Lung (tissue), 12 donors: ENCODE measurements around the gene CDKN2B-AS1. TPM values are rescaled to one million over a fixed set of nuclear protein-coding genes. Genes with fewer than 3 reads are reported as not detected.

Experiments used
- ATAC-seq: fragments of 200-7000 bp; cut with Tn5 transposase; one replicate; pipeline ENCODE4 v1.9.1; 2020; ENCODE audit warnings: moderate number of reproducible peaks; ENCODE audit not compliant: insufficient read depth, low FRiP score
- DNase-seq, 3 donors: peaks; one replicate each; pipeline ENCODE4 v3.0.0-alpha.2; 2013 to 2017
- H3K27ac ChIP-seq, 2 donors: one replicate each; pipeline ENCODE4 v1.5.1; 2013; ENCODE audit warnings: mild to moderate bottlenecking in 2 of 2, moderate library complexity in 2 of 2, control low read depth in 1 of 2, inconsistent platforms in 1 of 2, low read depth in 1 of 2, low read length in 1 of 2
- H3K27me3 ChIP-seq, 3 donors: one replicate each; pipeline ENCODE4 v1.5.1; 2013; ENCODE audit warnings: low read length in 2 of 3; ENCODE audit not compliant: control insufficient read depth in 3 of 3, insufficient read depth in 3 of 3
- H3K36me3 ChIP-seq, 4 donors: one replicate each; pipeline ENCODE4 v1.5.1; 2013; ENCODE audit warnings: low read length in 4 of 4, mild to moderate bottlenecking in 1 of 4, moderate library complexity in 1 of 4; ENCODE audit not compliant: control insufficient read depth in 4 of 4, insufficient read depth in 4 of 4
- H3K4me1 ChIP-seq, 5 donors: one replicate each; pipeline ENCODE4 v1.5.1; 2013; ENCODE audit warnings: low read length in 5 of 5, mild to moderate bottlenecking in 2 of 5, moderate library complexity in 1 of 5; ENCODE audit not compliant: control insufficient read depth in 5 of 5, insufficient read depth in 5 of 5
- H3K4me3 ChIP-seq: one replicate; pipeline ENCODE4 v1.5.1; 2013; ENCODE audit warnings: mild to moderate bottlenecking, control low read depth, moderate library complexity
- H3K9ac ChIP-seq, 2 donors: one replicate each; pipeline ENCODE4 v1.5.1; 2013; ENCODE audit warnings: low read length in 2 of 2, control low read depth in 1 of 2; ENCODE audit not compliant: insufficient read depth in 1 of 2
- H3K9me3 ChIP-seq, 4 donors: one replicate each; pipeline ENCODE4 v1.5.1; 2013; ENCODE audit warnings: low read length in 3 of 4, mild to moderate bottlenecking in 1 of 4, moderate library complexity in 1 of 4; ENCODE audit not compliant: control insufficient read depth in 4 of 4, insufficient read depth in 3 of 4
- CTCF ChIP-seq: IDR thresholded peaks from 2 replicates; pipeline ENCODE4 v1.5.1; 2012; ENCODE audit warnings: mild to moderate bottlenecking; ENCODE audit errors: control extremely low read depth, extremely low read depth
- WGBS, 2 donors: extraction: QIAGEN DNeasy Blood & Tissue Kit; methylation state at CpG; one replicate each; pipeline ENCODE4 v1.1.7; 2013; 5-methylcytosine and 5-hydroxymethylcytosine counted together
- polyA plus RNA-seq, 2 donors: library from polyadenylated mRNA; stranded (reverse); fragments of 200-250 nt; gene quantifications; one replicate each; pipeline ENCODE4 v1.2.1, GENCODE V29; 2013
- total RNA-seq, 2 donors: library from RNA; depleted of rRNA in 1 of 2; stranded (reverse); fragments of >200 nt in 1 of 2; gene quantifications; one replicate each; pipeline ENCODE4 v1.2.1, GENCODE V29; 2014 to 2021
- donor health status: control.
- donor health status: control.
- donor health status: Bipolar disorder and iron deficiency.
- donor health status: healthy.
- donor health status: DM: yes; HTN: yes; CAD: no.

CDKN2B-AS1 gene
- total and polyA plus RNA-seq, 4 donors, result 0.32 to 1.2 (median 0.59) TPM

- DNase-seq (no peak), ATAC-seq (no peak)
- H3K4me3 ChIP-seq, result no peak overlapping the region
- H3K27me3 ChIP-seq, result no peaks in the 10 kb centered on the region
- no peak overlapping the region for H3K27ac ChIP-seq
- peaks cover 0 to 1% (median 0%) of the 10 kb centered on the region in 5 donors for H3K4me1 ChIP-seq
- H3K9ac ChIP-seq, result no peak overlapping the region
- no peak for TF ChIP-seq CTCF
- 95 to 96% methylated on average over 3 of the region's 3 CpGs for WGBS, 2 donors
- no peaks in the 10 kb centered on the region for H3K9me3 ChIP-seq
- no peaks in the 10 kb centered on the region for H3K36me3 ChIP-seq
Measured at GRCh38 chr9:22022396-22022795, 27.8 kb downstream of the CDKN2B-AS1 start.

- Histone ChIP-seq H3K4me3 (no peak overlapping the region), H3K9me3 (no peaks in the 10 kb centered on the region), H3K4me1 (peaks cover 0 to 1% (median 0%) of the 10 kb centered on the region in 5 donors), H3K27ac (no peak overlapping the region), H3K27me3 (no peaks in the 10 kb centered on the region), H3K36me3 (no peaks in the 10 kb centered on the region), H3K9ac (no peak overlapping the region)
- ATAC-seq (no peak), DNase-seq (no peak)
- 49 to 51% methylated on average over 6 of the region's 6 CpGs for WGBS, 2 donors
- no peak for TF ChIP-seq CTCF
Measured at GRCh38 chr9:22026696-22027095, 32.1 kb downstream of the CDKN2B-AS1 start.

DNA sequence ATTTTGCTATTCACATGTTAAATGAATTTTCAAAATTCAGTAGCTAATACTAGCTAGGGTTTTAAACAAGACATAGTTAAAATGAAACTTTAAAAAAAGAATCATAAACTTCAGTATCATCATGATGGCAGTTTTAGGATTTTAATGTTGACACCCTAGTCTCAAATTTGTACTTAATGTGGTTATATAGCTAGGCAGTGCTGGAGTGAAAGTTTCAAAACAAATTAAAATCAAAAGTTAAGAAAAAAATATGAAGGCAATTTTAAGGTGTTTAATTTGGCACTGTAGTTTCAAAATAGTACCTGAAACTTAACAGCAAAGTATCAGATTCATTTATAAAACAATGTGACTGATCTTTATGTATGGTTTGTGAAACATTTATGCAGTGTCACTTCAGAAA lies 33.8 kb downstream of the CDKN2B-AS1 start:
- Histone ChIP-seq H3K4me3 (no peak overlapping the region), H3K27me3 (no peaks in the 10 kb centered on the region), H3K27ac (no peak overlapping the region), H3K9ac (no peak overlapping the region), H3K9me3 (no peaks in the 10 kb centered on the region), H3K4me1 (peaks cover 0 to 1% (median 0%) of the 10 kb centered on the region in 5 donors), H3K36me3 (no peaks in the 10 kb centered on the region)
- no peak for DNase-seq
- ATAC-seq, result no peak
- no peak for TF ChIP-seq CTCF

GRCh38 chr9:22029231-22029630 lies 34.6 kb downstream of the CDKN2B-AS1 start:
- Histone ChIP-seq H3K9me3 (no peaks in the 10 kb centered on the region), H3K4me1 (peaks cover 0 to 1% (median 0%) of the 10 kb centered on the region in 5 donors), H3K27ac (no peak overlapping the region), H3K36me3 (no peaks in the 10 kb centered on the region), H3K4me3 (no peak overlapping the region), H3K27me3 (no peaks in the 10 kb centered on the region), H3K9ac (no peak overlapping the region)
- no peak for TF ChIP-seq CTCF
- DNase-seq (no peak), ATAC-seq (no peak)
- 73 to 79% methylated on average over 4 of the region's 4 CpGs for WGBS, 2 donors
